Putamen (tissue), 1 donor: Measurements from ENCODE around the gene SDR42E1.
"Not testable (repeated sequence)": the region's sequence is repeated elsewhere in the genome, so short reads cannot be mapped to it uniquely, and the experiment has no call there.

Source experiments
- DNase-seq: peaks from one replicate; pipeline ENCODE4 v3.0.0-alpha.2; 2016; ENCODE audit warnings: low spot score

Gene SDR42E1

DNA sequence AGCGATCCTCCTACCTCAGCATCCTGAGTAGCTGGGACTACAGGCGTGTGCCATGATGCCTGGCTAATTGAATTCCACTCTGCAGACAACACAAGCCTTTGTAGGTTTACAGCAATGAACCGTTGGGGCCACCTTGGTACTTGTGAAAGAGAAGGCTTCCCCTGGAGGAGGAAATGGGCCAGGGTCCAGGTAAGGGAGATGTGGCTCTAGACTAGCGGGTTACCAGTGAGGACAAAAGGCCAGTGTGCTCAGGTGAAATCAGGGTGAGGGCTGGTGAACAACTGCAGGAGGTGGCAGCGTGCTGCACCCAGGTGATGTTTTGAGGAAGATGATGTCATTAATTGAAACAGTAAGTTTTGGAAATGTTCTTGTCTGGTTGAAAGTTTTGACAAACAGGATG, 6.7 kb downstream of the SDR42E1 start:
- DNase-seq, result no peak

- no peak for DNase-seq
Measured at GRCh38 chr16:82002831-82003230, 8.4 kb downstream of the SDR42E1 start.

- no peak for DNase-seq
Measured at GRCh38 chr16:81997738-81998137, 13.5 kb downstream of the SDR42E1 start.

DNA sequence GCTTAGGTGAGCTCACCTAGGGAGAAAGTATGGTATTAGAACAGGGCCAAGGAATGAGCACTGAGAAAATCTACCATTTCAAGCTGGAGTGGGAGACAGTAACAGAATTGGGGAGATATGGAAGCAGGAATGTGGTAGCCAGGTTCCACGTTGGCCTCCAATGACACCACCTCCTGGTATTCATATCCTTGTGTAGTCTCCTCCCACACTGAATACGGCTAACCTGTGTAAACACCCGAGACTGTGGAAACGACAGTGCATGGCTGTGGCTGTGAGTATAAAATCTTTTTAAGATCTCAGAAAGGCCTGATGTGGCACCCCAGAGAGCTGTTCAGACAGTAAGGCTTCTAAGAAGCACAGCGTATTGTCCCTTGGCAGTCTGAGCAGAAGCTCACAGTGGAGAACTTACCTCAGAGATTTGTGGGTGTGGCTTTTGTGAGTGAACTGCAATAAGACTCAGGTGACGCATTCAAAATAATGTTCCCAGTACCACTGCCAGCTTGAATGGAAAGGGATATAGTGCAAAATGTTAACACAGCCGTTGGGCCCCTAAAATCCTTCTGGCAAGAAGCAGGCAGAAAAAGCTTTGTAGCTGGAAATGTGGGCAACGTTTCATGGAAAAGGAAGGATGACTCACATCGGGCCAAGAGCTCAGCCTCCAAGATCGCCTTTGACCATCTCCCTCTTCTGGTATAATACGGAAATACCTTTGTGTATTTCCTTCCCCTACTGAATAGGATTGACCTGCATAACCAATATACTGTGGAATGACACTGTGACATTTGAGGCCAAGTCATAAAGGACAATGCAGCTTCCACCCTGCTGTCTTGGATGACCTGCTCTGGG, 14.4 kb downstream of the SDR42E1 start:
- DNase-seq, result no peak

GRCh38 chr16:81995651-81996050, 15.6 kb downstream of the SDR42E1 start:
- DNase-seq, result no peak

- no peak for DNase-seq
Measured at GRCh38 chr16:81994485-81994884, 16.8 kb downstream of the SDR42E1 start.

DNA sequence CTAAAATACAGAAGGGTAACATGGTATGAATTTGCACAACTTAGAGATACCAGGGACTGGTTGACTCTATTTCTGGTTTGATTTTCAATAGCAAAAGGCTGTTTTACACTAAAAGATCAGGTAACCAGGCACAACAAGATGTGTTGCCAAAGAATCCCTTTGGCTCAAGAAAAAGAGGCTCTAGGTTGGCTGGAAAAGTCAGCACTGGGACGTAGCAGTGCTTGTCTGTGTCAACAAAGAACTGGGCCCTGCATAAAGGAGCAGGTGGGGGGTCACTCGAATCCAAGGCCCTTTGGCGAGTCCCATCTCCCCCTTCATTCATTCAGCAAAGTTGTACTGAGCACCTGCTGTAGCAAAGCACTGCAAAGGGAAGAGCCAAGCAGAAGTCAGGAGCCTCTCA, 18.4 kb downstream of the SDR42E1 start:
- DNase-seq, result no peak

DNA sequence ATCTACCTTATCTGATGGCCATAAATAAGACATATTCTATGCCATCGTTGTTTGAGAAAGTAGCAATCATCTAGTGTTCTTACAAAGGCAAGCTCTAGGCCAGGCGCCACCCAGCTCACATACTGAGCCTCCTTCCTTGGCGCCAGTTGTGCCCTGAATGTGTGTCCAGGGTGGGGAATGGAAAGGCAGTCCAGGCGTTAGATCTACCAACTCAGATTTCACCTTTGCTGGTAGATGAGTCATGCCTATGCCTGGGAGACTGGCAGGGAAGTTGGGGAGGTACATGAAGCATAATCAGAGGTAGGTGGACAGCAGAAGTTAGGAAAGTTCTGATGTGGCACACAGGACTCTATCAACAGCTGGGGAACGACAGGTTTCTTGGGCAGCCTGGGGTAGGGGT, 23.6 kb downstream of the SDR42E1 start:
- DNase-seq, result no peak

- DNase-seq, result no peak
Measured at GRCh38 chr16:81987121-81987520, 24.1 kb downstream of the SDR42E1 start.

DNA sequence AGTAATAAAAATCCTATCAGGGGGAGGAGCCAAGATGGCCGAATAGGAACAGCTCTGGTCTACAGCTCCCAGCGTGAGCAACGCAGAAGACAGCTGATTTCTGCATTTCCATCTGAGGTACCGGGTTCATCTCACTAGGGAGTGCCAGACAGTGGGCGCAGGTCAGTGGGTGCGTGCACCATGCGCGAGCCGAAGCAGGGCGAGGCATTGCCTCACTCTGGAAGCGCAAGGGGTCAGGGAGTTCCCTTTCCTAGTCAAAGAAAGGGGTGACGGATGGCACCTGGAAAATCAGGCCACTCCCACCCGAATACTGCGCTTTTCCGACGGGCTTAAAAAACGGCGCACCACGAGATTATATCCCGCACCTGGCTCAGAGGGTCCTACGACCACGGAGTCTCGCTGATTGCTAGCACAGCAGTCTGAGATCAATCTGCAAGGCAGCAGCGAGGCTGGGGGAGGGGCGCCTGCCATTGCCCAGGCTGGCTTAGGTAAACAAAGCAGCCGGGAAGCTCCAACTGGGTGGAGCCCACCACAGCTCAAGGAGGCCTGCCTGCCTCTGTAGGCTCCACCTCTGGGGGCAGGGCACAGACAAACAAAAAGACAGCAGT, 33.8 kb downstream of the SDR42E1 start:
- not testable (repeated sequence) for DNase-seq

DNA sequence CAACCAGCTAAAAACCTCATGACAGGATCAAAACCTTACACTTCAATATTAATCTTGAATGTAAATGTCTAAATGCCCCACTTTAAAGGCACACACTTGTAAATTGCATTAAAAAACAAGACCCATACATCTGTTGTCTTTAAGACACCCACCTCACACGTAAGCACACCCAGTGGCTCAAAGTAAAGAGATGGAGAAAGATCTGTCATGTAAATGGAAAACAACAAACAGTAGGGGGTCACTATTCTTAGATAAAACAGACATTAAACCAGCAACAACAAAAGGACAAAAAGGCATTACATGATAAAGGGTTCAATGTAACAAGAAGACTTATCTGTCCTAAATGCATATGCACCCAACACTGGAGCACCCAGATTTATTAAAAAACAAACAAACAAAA, 35.6 kb downstream of the SDR42E1 start:
- DNase-seq, result no peak

DNA sequence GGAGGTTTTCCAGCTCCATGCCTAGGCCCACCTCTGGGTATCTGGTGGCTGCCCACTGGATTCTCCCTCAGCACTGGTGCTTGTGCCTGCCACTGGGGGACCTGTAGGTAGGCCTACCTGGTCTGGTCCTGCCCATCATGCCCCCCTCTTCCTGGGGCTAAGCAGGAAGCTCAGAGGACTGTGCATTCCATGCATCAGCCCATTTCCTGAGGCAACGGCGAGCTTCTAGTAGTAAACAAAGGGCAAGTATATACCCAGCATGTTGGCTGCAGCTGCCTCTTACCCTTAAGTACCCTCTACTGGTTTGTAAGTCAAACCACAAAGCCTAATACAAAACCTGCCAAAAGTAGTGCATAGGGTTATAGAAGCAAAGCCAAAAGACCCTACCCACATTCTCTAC, 37.5 kb downstream of the SDR42E1 start:
- DNase-seq, result no peak

GRCh38 chr16:81971853-81972252, 39.4 kb downstream of the SDR42E1 start:
- no peak for DNase-seq

GRCh38 chr16:81967358-81967757, 43.9 kb downstream of the SDR42E1 start:
- DNase-seq, result no peak

- no peak for DNase-seq
Measured at GRCh38 chr16:81964808-81965207, 46.5 kb downstream of the SDR42E1 start.

DNA sequence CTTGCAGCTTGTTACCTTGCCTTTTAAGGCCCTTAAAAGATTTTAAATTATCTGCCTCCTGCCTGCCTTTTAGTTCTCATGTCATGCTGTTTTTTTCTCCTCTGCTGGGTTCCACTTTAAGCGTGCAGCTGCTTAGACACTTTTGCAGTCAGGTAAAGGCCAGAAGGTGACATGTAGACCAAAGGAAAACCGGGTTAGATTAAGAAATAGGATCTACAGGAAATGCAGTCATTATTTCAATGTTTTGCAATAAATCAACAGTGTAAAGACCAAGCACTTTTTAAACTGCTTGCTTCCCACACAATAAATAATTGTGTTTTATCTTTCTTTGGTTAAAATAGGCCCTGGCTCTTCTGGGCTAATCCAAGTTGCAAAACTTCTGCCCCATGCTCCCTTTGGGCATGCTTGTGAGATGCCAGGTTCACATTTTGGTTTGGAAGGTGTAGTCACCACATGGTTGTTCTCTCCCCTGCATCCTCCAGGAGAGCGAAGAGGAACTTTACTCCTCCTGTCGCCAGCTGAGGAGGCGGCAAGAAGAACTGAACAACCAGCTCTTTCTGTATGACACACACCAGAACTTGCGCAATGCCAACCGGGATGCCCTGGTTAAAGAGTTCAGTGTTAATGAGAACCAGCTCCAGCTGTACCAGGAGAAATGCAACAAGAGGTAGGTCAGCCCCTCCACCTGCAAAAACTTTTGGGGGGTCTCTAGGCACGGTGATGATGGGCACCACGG, 54.9 kb downstream of the SDR42E1 start:
- DNase-seq, result peak; percentile 11

- DNase-seq, result no peak
Measured at GRCh38 chr16:81951564-81951963, 59.7 kb downstream of the SDR42E1 start.

DNA sequence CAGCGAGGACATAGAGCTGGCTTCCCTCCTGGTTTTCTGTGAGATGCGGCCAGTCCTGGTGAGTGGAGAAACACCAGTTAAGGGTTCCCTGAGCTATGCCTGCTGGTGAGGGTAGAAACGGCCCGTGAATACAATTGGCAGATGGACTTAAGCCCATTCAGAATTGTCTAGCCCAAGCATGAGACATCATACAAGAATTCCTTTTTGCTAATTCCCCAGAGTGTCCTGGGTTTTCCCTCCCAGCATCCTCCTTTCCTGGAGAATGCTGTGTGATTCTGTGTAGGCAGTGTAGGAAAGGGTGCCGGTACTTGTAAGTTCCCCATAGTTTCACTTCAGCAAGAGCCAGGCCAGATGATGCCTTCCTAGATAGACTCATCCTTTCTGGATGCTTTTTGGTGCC, 65.1 kb downstream of the SDR42E1 start:
- DNase-seq, result no peak

DNA sequence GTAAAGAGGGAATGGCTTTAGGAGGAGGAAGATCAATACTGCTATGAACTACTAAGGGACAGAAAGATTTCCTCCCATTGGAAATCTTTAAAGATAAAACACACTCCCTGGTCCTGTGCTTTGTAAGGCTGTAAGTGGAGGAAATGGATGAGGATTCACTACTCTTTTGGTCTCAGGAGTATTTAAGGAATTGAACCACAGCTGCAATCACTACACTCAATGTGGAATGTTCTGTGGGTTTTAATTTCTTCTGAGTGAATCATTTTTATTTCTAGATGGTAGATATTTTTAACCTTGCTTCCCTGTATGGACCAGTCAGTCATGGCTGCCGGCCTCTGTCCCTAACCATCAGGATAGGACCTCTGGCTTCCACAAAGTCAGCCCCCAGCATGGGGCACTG, 65.6 kb downstream of the SDR42E1 start:
- DNase-seq, result no peak

- DNase-seq, result no peak
Measured at GRCh38 chr16:81942007-81942601, 69.2 kb downstream of the SDR42E1 start.

DNA sequence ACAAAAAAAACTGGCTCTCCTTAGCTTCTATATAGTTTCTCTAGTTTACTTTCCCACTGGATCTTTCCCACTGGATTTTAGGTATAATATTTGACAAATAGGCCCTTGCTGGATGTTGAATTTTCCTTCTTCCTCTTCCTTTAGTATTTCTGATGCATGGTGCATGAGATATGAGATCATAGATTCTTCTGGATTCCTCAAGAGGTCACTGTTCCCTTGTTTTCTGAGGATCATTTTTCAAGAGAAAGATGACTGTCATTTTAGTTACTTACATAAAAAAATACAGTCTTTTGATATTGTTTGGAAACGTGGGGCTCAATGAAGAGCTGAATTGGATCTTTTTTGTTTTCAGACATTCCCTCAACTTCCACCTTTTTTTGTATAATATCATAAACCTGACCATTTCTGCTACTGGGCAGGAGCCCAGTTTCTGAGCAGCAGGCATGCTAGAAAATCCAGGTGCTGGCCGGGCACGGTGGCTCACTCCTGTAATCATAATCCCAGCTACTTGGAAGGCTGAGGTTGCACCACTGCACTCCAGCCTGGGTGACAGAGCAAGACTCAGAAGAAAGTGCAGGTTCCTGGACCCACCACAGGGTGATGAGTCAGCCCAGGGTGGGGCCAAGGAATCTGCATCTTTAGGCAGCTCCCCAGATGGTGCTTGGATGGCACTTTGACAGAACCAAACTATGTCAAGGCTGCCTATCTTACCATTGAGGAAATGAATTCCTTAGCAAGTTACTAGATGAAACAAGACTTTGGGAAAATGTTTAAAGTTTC, 70.3 kb downstream of the SDR42E1 start:
- DNase-seq, result peak; percentile 7
